BJ (cell line): ENCODE measurements around the gene C19orf85. TPM values are rescaled to one million over a fixed set of nuclear protein-coding genes. Genes with fewer than 3 reads are reported as not detected.
"Not testable (repeated sequence)": the region's sequence is repeated elsewhere in the genome, so short reads cannot be mapped to it uniquely, and the experiment has no call there.

ENCODE experiments used
- CTCF ChIA-PET: fragments of 350-600 bp; formaldehyde crosslinking; extraction: SDS; loops from one replicate; lab custom pipeline; 2021; ENCODE audit warnings: antibody characterized with exemption, inconsistent platforms; lab: Yijun Ruan, JAX
- POLR2A ChIA-PET: fragments of 300-600 bp; sonication (Branson Sonifier 250); formaldehyde crosslinking; extraction: SDS; loops from one replicate; lab custom pipeline; 2021; ENCODE audit warnings: antibody characterized with exemption; lab: Charles Lee
- DNase-seq: peaks from one replicate; pipeline ENCODE4 v3.0.0-alpha.2; 2011; ENCODE audit warnings: low read depth
- H3K27me3 ChIP-seq: 2 replicates; pipeline ENCODE4 v1.6.0; 2011; ENCODE audit warnings: low read length; ENCODE audit not compliant: control insufficient read depth, insufficient read depth
- H3K36me3 ChIP-seq: 2 replicates; pipeline ENCODE4 v1.5.1; 2011; ENCODE audit warnings: low read length; ENCODE audit not compliant: control insufficient read depth, insufficient read depth
- H3K4me3 ChIP-seq: 2 replicates; pipeline ENCODE4 v1.5.1; 2011; ENCODE audit warnings: low read depth, mild to moderate bottlenecking, control low read depth, low read length
- polyA plus RNA-seq: library from polyadenylated mRNA; depleted of rRNA; stranded (reverse); fragments of >200 nt; gene quantifications from 2 replicates; pipeline ENCODE4 v1.2.3, GENCODE V29; 2011
- TF ChIP-seq, protein P1 (sequence below): IDR thresholded peaks from 2 replicates; pipeline ENCODE4 v1.5.1; 2011; ENCODE audit warnings: low read depth, mild to moderate bottlenecking, control low read depth, inconsistent platforms, low read length, moderate library complexity; ENCODE audit not compliant: insufficient read depth

The C19orf85 gene
- polyA plus RNA-seq, 1 experiment = not detected

DNA sequence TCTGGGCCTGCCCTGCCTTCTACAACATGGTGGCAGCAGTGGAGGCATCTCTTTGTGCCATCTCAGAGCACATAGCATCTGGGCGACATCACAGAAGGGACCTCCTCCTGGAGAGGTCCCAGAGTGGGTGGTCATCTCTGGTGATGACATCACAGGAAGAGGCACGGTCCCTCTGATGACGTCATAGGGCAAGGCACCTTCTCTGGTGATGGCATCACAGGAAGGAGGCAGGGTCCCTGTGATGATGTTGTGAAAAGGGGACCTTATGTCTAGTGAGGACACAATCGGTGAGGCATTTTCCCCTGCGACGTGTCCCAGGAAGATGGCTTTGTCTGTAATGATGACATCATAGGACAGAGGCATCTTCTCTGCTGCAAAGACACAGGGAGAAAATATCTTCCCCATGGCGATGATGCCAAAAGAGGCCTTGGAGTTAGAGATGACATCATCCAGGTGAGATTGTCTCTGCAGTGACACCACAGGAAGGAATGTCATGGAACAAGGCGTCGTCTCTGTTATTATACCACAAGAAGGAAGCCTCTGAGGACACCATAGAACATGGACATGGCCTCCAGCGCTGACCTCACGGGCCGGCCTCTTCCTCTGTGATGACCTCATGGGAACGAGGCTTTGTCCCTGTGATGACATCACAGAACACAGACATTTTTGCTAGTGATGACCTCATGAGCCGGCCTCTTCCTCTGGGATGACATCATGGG is 32.2 kb downstream of the C19orf85 start:
- no peak for DNase-seq
- no peak overlapping the region for H3K4me3 ChIP-seq
- no peaks in the 10 kb centered on the region for H3K36me3 ChIP-seq
- TF ChIP-seq, protein P1, sequence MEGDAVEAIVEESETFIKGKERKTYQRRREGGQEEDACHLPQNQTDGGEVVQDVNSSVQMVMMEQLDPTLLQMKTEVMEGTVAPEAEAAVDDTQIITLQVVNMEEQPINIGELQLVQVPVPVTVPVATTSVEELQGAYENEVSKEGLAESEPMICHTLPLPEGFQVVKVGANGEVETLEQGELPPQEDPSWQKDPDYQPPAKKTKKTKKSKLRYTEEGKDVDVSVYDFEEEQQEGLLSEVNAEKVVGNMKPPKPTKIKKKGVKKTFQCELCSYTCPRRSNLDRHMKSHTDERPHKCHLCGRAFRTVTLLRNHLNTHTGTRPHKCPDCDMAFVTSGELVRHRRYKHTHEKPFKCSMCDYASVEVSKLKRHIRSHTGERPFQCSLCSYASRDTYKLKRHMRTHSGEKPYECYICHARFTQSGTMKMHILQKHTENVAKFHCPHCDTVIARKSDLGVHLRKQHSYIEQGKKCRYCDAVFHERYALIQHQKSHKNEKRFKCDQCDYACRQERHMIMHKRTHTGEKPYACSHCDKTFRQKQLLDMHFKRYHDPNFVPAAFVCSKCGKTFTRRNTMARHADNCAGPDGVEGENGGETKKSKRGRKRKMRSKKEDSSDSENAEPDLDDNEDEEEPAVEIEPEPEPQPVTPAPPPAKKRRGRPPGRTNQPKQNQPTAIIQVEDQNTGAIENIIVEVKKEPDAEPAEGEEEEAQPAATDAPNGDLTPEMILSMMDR = no peak
- POLR2A ChIA-PET = no interaction called here
- H3K27me3 ChIP-seq = no peaks in the 10 kb centered on the region
- CTCF ChIA-PET = interaction anchor here (0.8 kb wide), 1 partner anchor 15 kb away, joined by 3 read pairs; no protein-coding TSS in a partner anchor

DNA sequence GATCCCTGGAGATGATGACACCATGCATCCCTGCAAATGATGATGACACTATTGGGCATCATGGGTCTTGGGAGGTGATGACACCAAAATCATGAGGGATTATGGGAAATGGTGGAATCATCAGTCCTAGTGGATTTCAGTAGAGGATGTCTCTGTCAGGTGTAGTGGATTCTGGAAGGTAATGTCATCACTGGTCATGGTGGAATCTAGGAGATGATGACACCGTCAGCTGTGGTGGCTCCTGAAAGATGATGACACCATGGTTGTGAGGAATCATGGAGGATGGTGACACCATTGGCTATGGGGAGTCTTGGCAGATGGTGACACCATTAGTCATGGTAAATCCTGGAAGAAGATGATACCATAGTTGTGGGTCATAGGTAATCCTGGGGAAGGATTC is 33.4 kb downstream of the C19orf85 start:
- Histone ChIP-seq H3K4me3 (no peak overlapping the region), H3K36me3 (no peaks in the 10 kb centered on the region), H3K27me3 (no peaks in the 10 kb centered on the region; the same call in 1 of the 2 replicates)
- no peak for DNase-seq
- CTCF ChIA-PET = no interaction called here
- TF ChIP-seq, protein P1 = no peak
- POLR2A ChIA-PET = no interaction called here

DNA sequence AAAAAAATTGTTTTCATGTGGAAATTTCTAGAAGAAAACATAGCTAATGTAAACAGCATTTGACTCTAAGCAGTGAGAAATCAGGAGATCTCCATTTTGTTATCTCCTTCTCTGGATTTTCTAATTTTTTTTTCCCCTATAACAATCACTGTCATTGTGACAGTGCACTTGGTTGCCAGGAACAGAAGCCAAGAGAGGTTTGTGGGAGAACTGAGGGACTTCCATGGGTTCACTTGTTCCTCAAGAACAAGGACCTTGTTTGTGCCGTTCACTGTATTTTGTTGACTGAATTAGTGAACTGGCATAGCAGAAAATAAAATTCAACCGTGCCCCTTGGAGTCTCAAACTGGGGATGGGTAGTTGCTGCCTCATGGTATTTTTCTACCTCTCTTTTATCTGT is 38.5 kb downstream of the C19orf85 start:
- H3K36me3 ChIP-seq = no peaks in the 10 kb centered on the region
- TF ChIP-seq, protein P1 = no peak
- POLR2A ChIA-PET = no interaction called here
- CTCF ChIA-PET = interaction anchor here (0.6 to 2.0 kb wide), 3 partner anchors 8 to 193 kb away, joined by 4 to 7 read pairs (median 5); no protein-coding TSS in a partner anchor
- no peak for DNase-seq
- H3K27me3 ChIP-seq = peaks cover 6% of the 10 kb centered on the region
- no peak overlapping the region for H3K4me3 ChIP-seq

DNA sequence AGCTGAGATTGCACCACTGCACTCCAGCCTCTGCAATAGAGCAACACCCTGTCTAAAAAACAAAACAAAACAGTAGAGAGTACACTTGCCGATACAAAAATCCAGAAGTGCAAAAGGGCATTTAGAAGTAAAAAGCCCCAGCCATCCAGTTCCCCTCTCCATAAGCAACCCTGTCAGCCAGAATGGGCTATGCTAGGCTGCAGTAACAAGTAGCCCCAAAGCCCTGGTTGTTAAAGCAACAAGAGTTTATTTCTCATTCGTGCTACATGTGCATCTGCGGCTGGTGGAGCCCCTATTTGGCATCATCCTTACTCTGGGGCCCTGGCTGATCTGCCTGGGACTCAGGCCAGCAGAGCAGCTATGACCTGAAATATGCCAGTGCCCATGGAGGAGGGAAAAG is 40.0 kb downstream of the C19orf85 start:
- POLR2A ChIA-PET = no interaction called here
- TF ChIP-seq, protein P1 = no peak
- no peak for DNase-seq
- H3K4me3 ChIP-seq = no peak overlapping the region
- CTCF ChIA-PET = interaction anchor here (0.6 to 2.0 kb wide), 4 partner anchors 13 to 123 kb away, joined by 3 to 9 read pairs (median 3); no protein-coding TSS in a partner anchor
- H3K36me3 ChIP-seq = no peaks in the 10 kb centered on the region
- H3K27me3 ChIP-seq = peaks cover 6% of the 10 kb centered on the region

DNA sequence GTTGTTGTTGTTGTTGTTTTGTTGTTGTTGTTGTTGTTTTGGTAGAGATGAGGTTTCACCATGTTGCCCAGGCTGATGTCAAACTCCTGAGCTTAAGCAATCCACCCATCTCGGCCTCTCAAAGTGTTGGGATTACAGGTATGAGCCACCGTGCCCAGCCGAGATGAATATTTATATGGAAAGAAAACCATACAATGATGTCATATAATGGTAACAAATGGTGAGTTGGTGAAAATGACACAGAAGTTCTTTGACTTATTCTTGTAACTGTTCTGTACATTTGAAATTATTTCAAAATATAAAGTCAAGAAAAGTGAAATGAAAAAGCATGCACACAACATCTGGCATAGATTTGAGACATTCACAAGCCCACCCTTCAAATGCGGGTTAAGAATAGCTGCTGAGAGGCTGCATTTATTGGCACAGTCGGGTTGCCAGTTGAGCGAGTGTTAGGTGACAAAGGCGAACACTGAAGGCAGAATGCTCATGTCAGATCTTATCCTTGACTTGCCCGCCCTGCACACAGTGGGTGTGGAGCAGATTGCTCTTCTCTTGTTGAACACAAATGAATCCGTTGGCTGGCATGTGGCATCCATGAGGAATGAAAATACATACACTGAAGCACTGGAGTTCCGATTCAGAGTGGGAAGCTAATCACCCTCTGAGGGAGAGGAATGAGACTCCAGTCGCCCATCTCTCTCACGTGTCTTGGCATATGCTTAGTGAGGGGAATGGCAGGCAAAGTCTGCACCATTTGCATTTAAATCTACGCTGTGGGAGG is 41.1 kb downstream of the C19orf85 start:
- Histone ChIP-seq H3K27me3 (peaks cover 6% of the 10 kb centered on the region), H3K36me3 (no peaks in the 10 kb centered on the region), H3K4me3 (no peak overlapping the region)
- TF ChIP-seq, protein P1 = no peak
- POLR2A ChIA-PET = no interaction called here
- CTCF ChIA-PET = interaction anchor here (0.6 to 0.8 kb wide), 2 partner anchors 131 to 1539 kb away, joined by 3 read pairs; no protein-coding TSS in a partner anchor
- no peak for DNase-seq

DNA sequence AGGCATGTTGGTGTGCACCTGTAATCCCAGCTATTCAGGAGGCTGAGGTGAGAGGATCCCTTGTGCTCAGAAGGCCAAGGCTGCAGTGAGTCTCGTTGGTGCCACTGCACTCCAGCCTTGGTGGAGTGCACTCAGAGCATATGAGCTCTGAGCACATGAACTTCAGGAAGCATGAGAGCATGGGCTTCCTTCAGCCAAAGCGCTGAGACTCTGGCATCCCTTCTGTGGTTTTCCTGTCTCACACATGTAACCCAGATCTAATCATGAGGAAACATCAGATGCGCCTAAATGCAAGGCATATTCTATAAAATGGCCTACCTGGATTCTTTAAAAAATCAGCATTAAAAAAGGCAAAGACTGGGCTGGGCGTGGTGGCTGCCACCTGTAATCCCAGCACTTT is 43.3 kb downstream of the C19orf85 start:
- POLR2A ChIA-PET, H3K27me3 ChIP-seq, H3K36me3 ChIP-seq, DNase-seq, H3K4me3 ChIP-seq: not testable (repeated sequence)
- CTCF ChIA-PET = interaction anchor here (6.0 kb wide), 1 partner anchor 128 kb away, joined by 60 read pairs; no protein-coding TSS in a partner anchor
